ENCODE results near the gene CDH13.

Gene CDH13

DNA sequence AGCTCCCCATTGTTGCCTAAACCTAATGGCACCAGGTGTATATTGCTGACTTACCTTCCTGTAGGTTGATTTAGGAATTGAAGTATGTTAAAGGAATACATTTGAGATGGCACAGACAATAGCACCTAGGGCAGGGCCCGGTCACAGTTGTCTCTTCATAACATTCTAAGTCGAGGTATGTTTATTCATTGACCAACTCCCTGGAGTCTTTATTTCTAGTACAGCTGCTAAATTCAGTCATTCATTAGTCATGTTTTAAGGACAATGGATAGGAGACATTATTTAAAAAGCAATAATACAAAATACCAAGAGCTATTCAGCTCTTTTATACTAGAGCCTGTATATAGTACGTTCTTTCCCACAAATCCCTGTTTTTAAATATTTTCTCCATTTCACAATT lies 811.6 kb downstream of the CDH13 start:
- DNase-seq (ENCODE audit: extremely low spot score) = no peak
- CTCF ChIA-PET = interaction anchor here (1.2 to 2.1 kb wide), 2 partner anchors 8 to 9 kb away, joined by 3 to 17 read pairs; no protein-coding TSS in a partner anchor
- POLR2A ChIA-PET = no interaction called here
- TF ChIP-seq, protein P1, sequence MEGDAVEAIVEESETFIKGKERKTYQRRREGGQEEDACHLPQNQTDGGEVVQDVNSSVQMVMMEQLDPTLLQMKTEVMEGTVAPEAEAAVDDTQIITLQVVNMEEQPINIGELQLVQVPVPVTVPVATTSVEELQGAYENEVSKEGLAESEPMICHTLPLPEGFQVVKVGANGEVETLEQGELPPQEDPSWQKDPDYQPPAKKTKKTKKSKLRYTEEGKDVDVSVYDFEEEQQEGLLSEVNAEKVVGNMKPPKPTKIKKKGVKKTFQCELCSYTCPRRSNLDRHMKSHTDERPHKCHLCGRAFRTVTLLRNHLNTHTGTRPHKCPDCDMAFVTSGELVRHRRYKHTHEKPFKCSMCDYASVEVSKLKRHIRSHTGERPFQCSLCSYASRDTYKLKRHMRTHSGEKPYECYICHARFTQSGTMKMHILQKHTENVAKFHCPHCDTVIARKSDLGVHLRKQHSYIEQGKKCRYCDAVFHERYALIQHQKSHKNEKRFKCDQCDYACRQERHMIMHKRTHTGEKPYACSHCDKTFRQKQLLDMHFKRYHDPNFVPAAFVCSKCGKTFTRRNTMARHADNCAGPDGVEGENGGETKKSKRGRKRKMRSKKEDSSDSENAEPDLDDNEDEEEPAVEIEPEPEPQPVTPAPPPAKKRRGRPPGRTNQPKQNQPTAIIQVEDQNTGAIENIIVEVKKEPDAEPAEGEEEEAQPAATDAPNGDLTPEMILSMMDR (IDR thresholded peaks at IDR 0.05; ENCODE audit: control extremely low read depth, extremely low read depth, low read depth, missing control alignments) = no peak

DNA sequence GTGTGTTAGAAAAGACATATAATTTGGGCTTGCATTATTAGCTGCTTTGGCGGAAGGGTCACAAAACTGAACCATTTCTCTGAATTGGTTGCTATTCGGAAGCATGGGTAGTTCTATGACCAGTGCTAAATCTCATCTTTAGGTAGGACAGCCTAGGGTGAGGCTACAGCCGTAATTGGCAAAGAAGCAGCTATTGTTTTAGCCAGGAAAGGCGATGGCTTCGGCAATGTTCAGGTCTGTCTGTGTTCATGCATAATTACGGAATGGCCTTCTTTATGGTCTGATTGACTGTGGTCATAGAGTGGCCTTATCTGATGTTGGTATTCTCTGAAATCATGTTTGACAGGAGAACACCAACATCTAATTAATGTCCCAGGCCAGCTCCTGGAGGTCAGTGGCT lies 812.6 kb downstream of the CDH13 start:
- ChIA-PET CTCF (interaction anchor here (1.2 to 2.1 kb wide), 2 partner anchors 8 to 10 kb away, joined by 3 to 17 read pairs; no protein-coding TSS in a partner anchor), POLR2A (no interaction called here)
- no peak for DNase-seq (ENCODE audit: extremely low spot score)
- TF ChIP-seq, protein P1 (IDR thresholded peaks at IDR 0.05; ENCODE audit: control extremely low read depth, extremely low read depth, low read depth, missing control alignments) = no peak

DNA sequence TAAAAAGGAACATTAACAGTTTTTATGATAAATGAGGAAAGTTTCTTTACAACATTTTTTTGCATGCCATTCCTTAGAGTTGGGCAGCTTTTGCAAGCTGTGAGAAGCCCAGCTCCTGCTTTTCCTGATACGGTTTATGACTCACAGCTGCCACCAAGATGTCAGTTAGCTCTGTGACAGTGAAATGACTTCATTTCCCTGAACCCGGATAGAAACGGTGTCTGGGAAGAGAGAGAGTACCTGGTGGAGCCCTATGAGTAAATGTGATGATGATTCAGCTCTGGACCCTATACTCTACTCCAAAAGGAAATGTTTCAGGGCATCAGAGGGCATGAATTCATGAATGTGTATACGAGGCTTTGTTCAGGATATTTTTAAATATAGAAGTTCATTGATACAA lies 814.7 kb downstream of the CDH13 start:
- no peak for DNase-seq (ENCODE audit: extremely low spot score)
- ChIA-PET POLR2A (no interaction called here), CTCF (interaction anchor here (1.2 kb wide), 1 partner anchor 9 kb away, joined by 3 read pairs; no protein-coding TSS in a partner anchor)

DNA sequence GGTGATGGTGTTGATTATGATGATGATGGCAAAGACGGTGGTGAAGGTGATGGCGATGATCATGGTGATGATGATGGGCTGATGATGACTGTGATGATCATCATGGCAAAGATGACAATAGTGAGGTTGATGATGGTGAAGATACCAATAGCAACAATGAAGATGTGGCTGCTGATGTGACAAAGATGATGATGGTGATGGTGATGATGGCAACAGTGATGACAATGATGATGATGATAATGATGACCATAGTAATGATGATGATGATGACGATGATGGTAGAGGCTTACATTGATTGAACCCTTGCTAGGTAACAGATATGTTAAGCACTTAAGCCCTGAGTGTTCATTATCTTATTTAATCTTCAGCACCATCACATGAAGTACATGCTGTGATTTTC lies 817.2 kb downstream of the CDH13 start:
- no peak for DNase-seq (ENCODE audit: extremely low spot score)
- ChIA-PET CTCF (interaction anchor here (1.6 to 4.7 kb wide), 3 partner anchors 11 to 1181 kb away, joined by 5 to 36 read pairs (median 14); no protein-coding TSS in a partner anchor), POLR2A (no interaction called here)
- TF ChIP-seq, protein P1 (IDR thresholded peaks at IDR 0.05; ENCODE audit: control extremely low read depth, extremely low read depth, low read depth, missing control alignments) = no peak

More for the DNA sequence above, 814.7 kb downstream of the CDH13 start:
- TF ChIP-seq, protein P1 (IDR thresholded peaks at IDR 0.05; ENCODE audit: control extremely low read depth, extremely low read depth, low read depth, missing control alignments) = no peak

DNA sequence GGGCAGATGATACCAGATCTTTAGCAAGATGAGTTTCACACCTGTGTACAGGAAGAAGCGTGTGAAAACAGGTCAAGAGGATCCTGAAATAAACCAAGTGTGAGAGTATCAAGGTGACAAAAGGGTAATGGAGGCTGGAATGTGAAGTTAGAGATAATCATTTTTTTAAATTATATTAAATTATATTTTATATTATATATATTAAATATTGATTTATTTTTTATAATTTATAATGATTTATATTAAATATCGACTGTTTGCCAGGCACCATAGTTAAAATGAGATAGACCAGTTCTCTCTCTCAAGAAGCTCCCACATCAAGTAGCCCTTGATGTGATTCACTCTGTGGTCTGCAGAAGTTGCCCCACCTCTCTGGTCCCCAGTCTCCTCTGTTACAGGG lies 820.8 kb downstream of the CDH13 start:
- TF ChIP-seq, protein P1 (IDR thresholded peaks at IDR 0.05; ENCODE audit: control extremely low read depth, extremely low read depth, low read depth, missing control alignments) = no peak
- DNase-seq (ENCODE audit: extremely low spot score) = no peak
- ChIA-PET CTCF (interaction anchor here (0.7 to 5.0 kb wide), 14 partner anchors 8 to 1184 kb away, joined by 3 to 46 read pairs (median 5); no protein-coding TSS in a partner anchor), POLR2A (no interaction called here)

DNA sequence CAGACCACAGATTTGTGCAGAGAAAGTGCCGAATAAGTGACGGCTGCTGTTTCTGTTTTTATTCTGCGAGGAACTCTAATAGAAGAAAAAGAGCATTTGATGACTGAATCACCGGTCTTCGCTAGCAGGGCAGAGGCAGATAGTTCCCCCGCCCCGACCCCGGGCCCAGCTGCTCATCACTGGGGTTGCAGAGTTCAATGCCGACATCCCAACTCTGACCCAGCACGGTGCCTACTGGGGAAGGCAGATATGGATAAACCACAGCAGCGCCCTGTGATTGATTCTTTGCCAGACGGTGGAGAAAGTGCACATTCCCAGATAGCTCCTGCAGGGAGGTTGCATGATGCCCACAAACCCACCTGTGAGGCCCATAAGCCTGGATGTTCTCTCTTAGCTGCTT lies 823.1 kb downstream of the CDH13 start:
- ChIA-PET POLR2A (no interaction called here), CTCF (interaction anchor here (1.0 to 5.0 kb wide), 5 partner anchors 9 to 20 kb away, joined by 3 to 46 read pairs (median 3); no protein-coding TSS in a partner anchor)
- no peak for DNase-seq (ENCODE audit: extremely low spot score)

More for the DNA sequence above, 823.1 kb downstream of the CDH13 start:
- TF ChIP-seq, protein P1 (IDR thresholded peaks at IDR 0.05; ENCODE audit: control extremely low read depth, extremely low read depth, low read depth, missing control alignments) = no peak

All from GM10248 (cell line).